Stimulated activated naive B cell treated with anti-CD40 and anti-IgM and Interleukin-4, amounts not matched to agents 10 μg/mL and 1 μg/mL and 100 μg/mL, for 72 hours (primary cell): ENCODE results near the gene EXT2.

ENCODE experiments used
- ATAC-seq, 2 donors: fragments of 150-1000 bp; cut with Tn5 transposase; replicated peaks; 2 replicates each; pipeline ENCODE4 v1.10.0; 2021; ENCODE audit warnings: moderate library complexity in 1 of 2
- DNase-seq: peaks from one replicate; pipeline ENCODE4 v3.0.0; 2021
- H3K27ac Mint-ChIP-seq: one replicate; pipeline ENCODE4 v1.8.0; 2022; ENCODE audit warnings: mild to moderate bottlenecking, mixed read lengths
- H3K27me3 Mint-ChIP-seq, 2 donors: one replicate each; pipeline ENCODE4 v1.8.0; 2022; ENCODE audit warnings: mixed read lengths in 2 of 2
- H3K36me3 Mint-ChIP-seq, 2 donors: one replicate each; pipeline ENCODE4 v1.8.0; 2022; ENCODE audit warnings: mixed read lengths in 2 of 2, mild to moderate bottlenecking in 1 of 2
- H3K4me1 Mint-ChIP-seq, 2 donors: one replicate each; pipeline ENCODE4 v1.8.0; 2022; ENCODE audit warnings: mixed read lengths in 2 of 2, mild to moderate bottlenecking in 1 of 2
- H3K4me3 Mint-ChIP-seq, 2 donors: one replicate each; pipeline ENCODE4 v1.8.0; 2022; ENCODE audit warnings: mild to moderate bottlenecking in 2 of 2, mixed read lengths in 2 of 2, moderate library complexity in 1 of 2
- H3K9me3 Mint-ChIP-seq, 2 donors: one replicate each; pipeline ENCODE4 v1.8.0; 2022; ENCODE audit warnings: mixed read lengths in 2 of 2, mild to moderate bottlenecking in 1 of 2

EXT2 gene

GRCh38 chr11:44280257-44280656 is 184.8 kb downstream of the EXT2 start:
- Mint-ChIP-seq H3K27ac (no peak overlapping the region), H3K9me3 (no peaks in the 10 kb centered on the region), H3K36me3 (no peaks in the 10 kb centered on the region), H3K4me1 (no peaks in the 10 kb centered on the region), H3K27me3 (peaks cover 9 to 29% of the 10 kb centered on the region in 2 donors), H3K4me3 (no peak overlapping the region)
- ATAC-seq (no peak), DNase-seq (no peak)

GRCh38 chr11:44281151-44281550 is 185.7 kb downstream of the EXT2 start:
- ATAC-seq = no peak
- Mint-ChIP-seq H3K36me3 (no peaks in the 10 kb centered on the region), H3K27ac (no peak overlapping the region), H3K9me3 (no peaks in the 10 kb centered on the region), H3K27me3 (peaks cover 9 to 29% of the 10 kb centered on the region in 2 donors), H3K4me3 (no peak overlapping the region), H3K4me1 (peaks cover 0 to under 1% of the 10 kb centered on the region in 2 donors)
- no peak for DNase-seq

DNA sequence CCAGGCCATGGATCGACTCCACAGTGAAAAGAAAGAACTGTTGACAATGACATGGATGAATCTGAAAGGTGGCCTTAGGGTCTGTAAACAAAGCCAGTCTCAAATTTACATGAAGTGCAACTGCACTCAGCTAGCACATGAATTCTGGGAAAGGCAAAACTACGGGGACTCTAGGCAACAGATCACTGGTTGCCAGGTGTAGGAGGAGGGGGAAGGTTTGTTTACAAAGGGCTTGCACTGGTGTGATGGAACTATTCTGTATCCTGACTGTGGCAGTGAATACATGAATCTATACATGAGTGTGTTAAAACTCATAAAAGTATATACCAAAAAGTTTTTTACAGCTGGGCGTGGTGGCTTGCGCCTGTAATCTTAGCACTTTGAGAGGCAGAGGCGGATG is 187.1 kb downstream of the EXT2 start:
- H3K4me1 Mint-ChIP-seq = peaks cover 0 to 4% of the 10 kb centered on the region in 2 donors
- no peak for ATAC-seq

GRCh38 chr11:44285756-44286155 is 190.3 kb downstream of the EXT2 start:
- no peak overlapping the region for H3K27ac Mint-ChIP-seq
- DNase-seq (no peak), ATAC-seq (no peak)
- no peak overlapping the region for H3K4me3 Mint-ChIP-seq
- no peaks in the 10 kb centered on the region for H3K9me3 Mint-ChIP-seq
- peaks cover 0 to 4% of the 10 kb centered on the region in 2 donors for H3K4me1 Mint-ChIP-seq
- H3K27me3 Mint-ChIP-seq = peaks cover 19 to 39% of the 10 kb centered on the region in 2 donors
- no peaks in the 10 kb centered on the region for H3K36me3 Mint-ChIP-seq

More for the DNA sequence above, 187.1 kb downstream of the EXT2 start:
- Mint-ChIP-seq H3K9me3 (no peaks in the 10 kb centered on the region), H3K27ac (no peak overlapping the region), H3K4me3 (no peak overlapping the region), H3K36me3 (no peaks in the 10 kb centered on the region), H3K27me3 (peaks cover 13 to 35% of the 10 kb centered on the region in 2 donors)
- DNase-seq = no peak

DNA sequence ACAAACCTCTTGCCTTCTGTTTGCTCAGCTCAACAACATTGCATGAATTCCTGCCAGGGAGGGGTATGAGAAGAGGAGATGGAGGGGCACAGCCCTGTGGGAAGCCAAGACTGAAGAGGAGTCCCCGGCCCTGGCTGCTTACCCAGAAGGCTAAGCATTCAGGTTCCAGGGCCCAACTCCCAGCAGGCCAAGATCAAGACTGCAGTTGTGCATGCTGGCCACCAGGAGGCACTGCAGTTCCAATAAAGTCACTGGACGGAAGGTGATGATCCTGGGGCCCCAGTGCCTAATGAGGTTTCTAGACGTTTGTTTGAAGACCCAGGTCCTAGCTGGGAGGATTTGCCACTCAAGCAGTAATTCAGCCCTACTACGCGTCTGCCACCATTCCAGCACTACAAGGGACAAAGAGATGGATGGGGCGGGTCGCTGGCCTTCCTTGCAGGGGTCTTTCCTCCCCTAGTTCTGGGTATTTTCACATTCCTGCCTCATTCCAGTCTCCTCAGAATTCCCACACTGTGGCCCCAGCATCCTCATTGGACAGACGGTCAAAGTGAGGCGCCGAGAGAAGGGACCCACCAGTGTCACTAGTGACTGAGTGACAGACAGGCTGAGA is 190.9 kb downstream of the EXT2 start:
- H3K4me1 Mint-ChIP-seq = peaks cover 0 to 4% of the 10 kb centered on the region in 2 donors
- H3K27me3 Mint-ChIP-seq = peaks cover 14 to 37% of the 10 kb centered on the region in 2 donors
- H3K4me3 Mint-ChIP-seq = no peak overlapping the region
- no peaks in the 10 kb centered on the region for H3K9me3 Mint-ChIP-seq
- no peak overlapping the region for H3K27ac Mint-ChIP-seq
- ATAC-seq (peak; percentile 86 to 92), DNase-seq (peak; percentile 48)
- H3K36me3 Mint-ChIP-seq = no peaks in the 10 kb centered on the region

GRCh38 chr11:44286911-44287310 is 191.4 kb downstream of the EXT2 start:
- Mint-ChIP-seq H3K4me1 (peaks cover 0 to 4% of the 10 kb centered on the region in 2 donors), H3K9me3 (no peaks in the 10 kb centered on the region), H3K4me3 (no peak overlapping the region), H3K27me3 (peaks cover 14 to 34% of the 10 kb centered on the region in 2 donors), H3K27ac (no peak overlapping the region), H3K36me3 (no peaks in the 10 kb centered on the region)
- no peak for ATAC-seq
- no peak for DNase-seq

GRCh38 chr11:44288133-44288526 is 192.7 kb downstream of the EXT2 start:
- Mint-ChIP-seq H3K9me3 (no peaks in the 10 kb centered on the region), H3K4me1 (peaks cover 0 to 4% of the 10 kb centered on the region in 2 donors), H3K27me3 (peaks cover 14 to 40% of the 10 kb centered on the region in 2 donors), H3K27ac (no peak overlapping the region), H3K36me3 (no peaks in the 10 kb centered on the region), H3K4me3 (no peak overlapping the region)
- DNase-seq (no peak), ATAC-seq (no peak)

- no peak overlapping the region for H3K27ac Mint-ChIP-seq
- DNase-seq (no peak), ATAC-seq (no peak)
- H3K4me3 Mint-ChIP-seq = no peak overlapping the region
- peaks cover 0 to 4% of the 10 kb centered on the region in 2 donors for H3K4me1 Mint-ChIP-seq
- H3K9me3 Mint-ChIP-seq = no peaks in the 10 kb centered on the region
- H3K27me3 Mint-ChIP-seq = peaks cover 14 to 43% of the 10 kb centered on the region in 2 donors
- no peaks in the 10 kb centered on the region for H3K36me3 Mint-ChIP-seq
Observed at GRCh38 chr11:44290208-44290607, 194.7 kb downstream of the EXT2 start.
